ENCODE results near the gene WAS. TPM values are rescaled to one million over a fixed set of nuclear protein-coding genes. Genes with fewer than 3 reads are reported as not detected.

The WAS gene
- polyA plus RNA-seq, 1 donor, result 6.3 TPM

- no peak for DNase-seq
- H3K27me3 ChIP-seq (ENCODE audit: control insufficient read depth, insufficient read depth, low read length), result no peaks in the 10 kb centered on the region
- H3K4me3 ChIP-seq (ENCODE audit: low read length), result no peak overlapping the region
- H3K9me3 ChIP-seq (ENCODE audit: control insufficient read depth, low read depth, low read length), result no peaks in the 10 kb centered on the region
- no CpG with 5 or more reads among the region's 9 CpGs for WGBS (ENCODE audit: insufficient coverage, low lambda C conversion rate)
- no peaks in the 10 kb centered on the region for H3K4me1 ChIP-seq (ENCODE audit: control insufficient read depth, insufficient read depth, low read length)
- H3K36me3 ChIP-seq (ENCODE audit: control insufficient read depth, insufficient read depth, low read length), result peaks cover 5% of the 10 kb centered on the region
- H3K27ac ChIP-seq (ENCODE audit: low read length), result no peak overlapping the region
These were observed 27.7 kb downstream of the WAS start for GRCh38 chrX:48711162-48711928.

- no peaks in the 10 kb centered on the region for H3K9me3 ChIP-seq (ENCODE audit: control insufficient read depth, low read depth, low read length)
- H3K4me3 ChIP-seq (ENCODE audit: low read length), result no peak overlapping the region
- no peak for DNase-seq
- no peaks in the 10 kb centered on the region for H3K27me3 ChIP-seq (ENCODE audit: control insufficient read depth, insufficient read depth, low read length)
- H3K27ac ChIP-seq (ENCODE audit: low read length), result no peak overlapping the region
- WGBS (ENCODE audit: insufficient coverage, low lambda C conversion rate), result no CpG with 5 or more reads among the region's 7 CpGs
- peaks cover 5% of the 10 kb centered on the region for H3K36me3 ChIP-seq (ENCODE audit: control insufficient read depth, insufficient read depth, low read length)
- H3K4me1 ChIP-seq (ENCODE audit: control insufficient read depth, insufficient read depth, low read length), result no peaks in the 10 kb centered on the region
These were observed 28.4 kb downstream of the WAS start for GRCh38 chrX:48711929-48712505.

GRCh38 chrX:48713847-48714246 lies 30.2 kb downstream of the WAS start:
- Histone ChIP-seq H3K36me3 (ENCODE audit: control insufficient read depth, insufficient read depth, low read length) (no peaks in the 10 kb centered on the region), H3K9me3 (ENCODE audit: control insufficient read depth, low read depth, low read length) (no peaks in the 10 kb centered on the region), H3K27me3 (ENCODE audit: control insufficient read depth, insufficient read depth, low read length) (no peaks in the 10 kb centered on the region), H3K4me1 (ENCODE audit: control insufficient read depth, insufficient read depth, low read length) (no peaks in the 10 kb centered on the region), H3K27ac (ENCODE audit: low read length) (no peak overlapping the region), H3K4me3 (ENCODE audit: low read length) (no peak overlapping the region)
- WGBS (ENCODE audit: insufficient coverage, low lambda C conversion rate), result no CpG with 5 or more reads among the region's 2 CpGs
- no peak for DNase-seq

- H3K9me3 ChIP-seq (ENCODE audit: control insufficient read depth, low read depth, low read length), result no peaks in the 10 kb centered on the region
- no CpG with 5 or more reads among the region's 5 CpGs for WGBS (ENCODE audit: insufficient coverage, low lambda C conversion rate)
- no peak for DNase-seq
- H3K4me1 ChIP-seq (ENCODE audit: control insufficient read depth, insufficient read depth, low read length), result no peaks in the 10 kb centered on the region
- H3K36me3 ChIP-seq (ENCODE audit: control insufficient read depth, insufficient read depth, low read length), result no peaks in the 10 kb centered on the region
- H3K27ac ChIP-seq (ENCODE audit: low read length), result no peak overlapping the region
- no peak overlapping the region for H3K4me3 ChIP-seq (ENCODE audit: low read length)
- no peaks in the 10 kb centered on the region for H3K27me3 ChIP-seq (ENCODE audit: control insufficient read depth, insufficient read depth, low read length)
These were observed 31.0 kb downstream of the WAS start for GRCh38 chrX:48714573-48714972.

GRCh38 chrX:48715072-48715471 lies 31.5 kb downstream of the WAS start:
- H3K36me3 ChIP-seq (ENCODE audit: control insufficient read depth, insufficient read depth, low read length), result no peaks in the 10 kb centered on the region
- no peak overlapping the region for H3K4me3 ChIP-seq (ENCODE audit: low read length)
- H3K9me3 ChIP-seq (ENCODE audit: control insufficient read depth, low read depth, low read length), result no peaks in the 10 kb centered on the region
- H3K27me3 ChIP-seq (ENCODE audit: control insufficient read depth, insufficient read depth, low read length), result no peaks in the 10 kb centered on the region
- no peak overlapping the region for H3K27ac ChIP-seq (ENCODE audit: low read length)
- DNase-seq, result no peak
- WGBS (ENCODE audit: insufficient coverage, low lambda C conversion rate), result no CpG with 5 or more reads among the region's 2 CpGs
- H3K4me1 ChIP-seq (ENCODE audit: control insufficient read depth, insufficient read depth, low read length), result no peaks in the 10 kb centered on the region

GRCh38 chrX:48715876-48716502 lies 32.4 kb downstream of the WAS start:
- H3K4me1 ChIP-seq (ENCODE audit: control insufficient read depth, insufficient read depth, low read length), result no peaks in the 10 kb centered on the region
- no peak overlapping the region for H3K27ac ChIP-seq (ENCODE audit: low read length)
- H3K27me3 ChIP-seq (ENCODE audit: control insufficient read depth, insufficient read depth, low read length), result no peaks in the 10 kb centered on the region
- H3K9me3 ChIP-seq (ENCODE audit: control insufficient read depth, low read depth, low read length), result no peaks in the 10 kb centered on the region
- no peaks in the 10 kb centered on the region for H3K36me3 ChIP-seq (ENCODE audit: control insufficient read depth, insufficient read depth, low read length)
- no peak for DNase-seq
- H3K4me3 ChIP-seq (ENCODE audit: low read length), result no peak overlapping the region
- no CpG with 5 or more reads among the region's 4 CpGs for WGBS (ENCODE audit: insufficient coverage, low lambda C conversion rate)

GRCh38 chrX:48719958-48720357 lies 36.4 kb downstream of the WAS start:
- no peaks in the 10 kb centered on the region for H3K36me3 ChIP-seq (ENCODE audit: control insufficient read depth, insufficient read depth, low read length)
- DNase-seq, result no peak
- no peak overlapping the region for H3K27ac ChIP-seq (ENCODE audit: low read length)
- no peak overlapping the region for H3K4me3 ChIP-seq (ENCODE audit: low read length)
- no CpG with 5 or more reads among the region's 2 CpGs for WGBS (ENCODE audit: insufficient coverage, low lambda C conversion rate)
- no peaks in the 10 kb centered on the region for H3K27me3 ChIP-seq (ENCODE audit: control insufficient read depth, insufficient read depth, low read length)
- no peaks in the 10 kb centered on the region for H3K4me1 ChIP-seq (ENCODE audit: control insufficient read depth, insufficient read depth, low read length)
- no peaks in the 10 kb centered on the region for H3K9me3 ChIP-seq (ENCODE audit: control insufficient read depth, low read depth, low read length)

GRCh38 chrX:48720577-48721250 lies 37.1 kb downstream of the WAS start:
- H3K4me1 ChIP-seq (ENCODE audit: control insufficient read depth, insufficient read depth, low read length), result no peaks in the 10 kb centered on the region
- no peaks in the 10 kb centered on the region for H3K9me3 ChIP-seq (ENCODE audit: control insufficient read depth, low read depth, low read length)
- H3K36me3 ChIP-seq (ENCODE audit: control insufficient read depth, insufficient read depth, low read length), result no peaks in the 10 kb centered on the region
- no peak for DNase-seq
- WGBS (ENCODE audit: insufficient coverage, low lambda C conversion rate), result no CpG with 5 or more reads among the region's 4 CpGs
- no peak overlapping the region for H3K4me3 ChIP-seq (ENCODE audit: low read length)
- H3K27ac ChIP-seq (ENCODE audit: low read length), result no peak overlapping the region
- H3K27me3 ChIP-seq (ENCODE audit: control insufficient read depth, insufficient read depth, low read length), result no peaks in the 10 kb centered on the region

- Histone ChIP-seq H3K27ac (ENCODE audit: low read length) (no peak overlapping the region), H3K4me3 (ENCODE audit: low read length) (no peak overlapping the region), H3K36me3 (ENCODE audit: control insufficient read depth, insufficient read depth, low read length) (no peaks in the 10 kb centered on the region), H3K4me1 (ENCODE audit: control insufficient read depth, insufficient read depth, low read length) (no peaks in the 10 kb centered on the region), H3K27me3 (ENCODE audit: control insufficient read depth, insufficient read depth, low read length) (no peaks in the 10 kb centered on the region), H3K9me3 (ENCODE audit: control insufficient read depth, low read depth, low read length) (no peaks in the 10 kb centered on the region)
- DNase-seq, result no peak
These were observed 38.3 kb downstream of the WAS start for GRCh38 chrX:48721916-48722315.

GRCh38 chrX:48726596-48726995 lies 43.0 kb downstream of the WAS start:
- H3K27me3 ChIP-seq (ENCODE audit: control insufficient read depth, insufficient read depth, low read length), result no peaks in the 10 kb centered on the region
- no peak for DNase-seq
- no peaks in the 10 kb centered on the region for H3K9me3 ChIP-seq (ENCODE audit: control insufficient read depth, low read depth, low read length)
- H3K4me3 ChIP-seq (ENCODE audit: low read length), result no peak overlapping the region
- no CpG with 5 or more reads among the region's 2 CpGs for WGBS (ENCODE audit: insufficient coverage, low lambda C conversion rate)
- no peaks in the 10 kb centered on the region for H3K36me3 ChIP-seq (ENCODE audit: control insufficient read depth, insufficient read depth, low read length)
- H3K4me1 ChIP-seq (ENCODE audit: control insufficient read depth, insufficient read depth, low read length), result no peaks in the 10 kb centered on the region
- H3K27ac ChIP-seq (ENCODE audit: low read length), result no peak overlapping the region

Data from large intestine (tissue), 3 donors.